Measurements from ENCODE around the gene GATAD1.

Gene GATAD1

GRCh38 chr7:92508946-92509345 is 61.7 kb downstream of the GATAD1 start:
- H3K4me2 ChIP-seq (ENCODE audit: low read depth, low read length, poor library complexity, severe bottlenecking) = no peak overlapping the region
- H3K9ac ChIP-seq (ENCODE audit: low read depth, low read length, poor library complexity, severe bottlenecking) = no peak overlapping the region
- H3K36me3 ChIP-seq (ENCODE audit: insufficient read depth, low read length) = no peaks in the 10 kb centered on the region
- no peaks in the 10 kb centered on the region for H3K27me3 ChIP-seq (ENCODE audit: insufficient read depth, low read length, poor library complexity, severe bottlenecking)
- H3F3A ChIP-seq (ENCODE audit: low read depth) = no peaks in the 10 kb centered on the region
- H4K20me1 ChIP-seq (ENCODE audit: insufficient read depth, low read length, poor library complexity, severe bottlenecking) = no peaks in the 10 kb centered on the region
- H2AFZ ChIP-seq (ENCODE audit: low read length) = no peak overlapping the region
- no peaks in the 10 kb centered on the region for H3K79me2 ChIP-seq (ENCODE audit: insufficient read depth, low read length)
- no peak for TF ChIP-seq CTCF (conservative IDR thresholded peaks at IDR 0.05; ENCODE audit: low read length)
- no peak for TF ChIP-seq EZH2phosphoT487 (IDR thresholded peaks at IDR 0.05; ENCODE audit: borderline replicate concordance)
- H3K9me2 ChIP-seq (replicated peaks; ENCODE audit: low read depth, low read length) = no peaks in the 10 kb centered on the region
- no peak overlapping the region for H3K4me3 ChIP-seq (ENCODE audit: low read length, poor library complexity, severe bottlenecking)
- no peaks in the 10 kb centered on the region for H3K4me1 ChIP-seq (ENCODE audit: insufficient read depth, low read length, poor library complexity, severe bottlenecking)
- no peaks in the 10 kb centered on the region for H3K9me3 ChIP-seq (ENCODE audit: insufficient read depth, low read depth, low read length)

Data from Loucy (cell line).